ENCODE data around the gene IGSF21.

IGSF21 gene

DNA sequence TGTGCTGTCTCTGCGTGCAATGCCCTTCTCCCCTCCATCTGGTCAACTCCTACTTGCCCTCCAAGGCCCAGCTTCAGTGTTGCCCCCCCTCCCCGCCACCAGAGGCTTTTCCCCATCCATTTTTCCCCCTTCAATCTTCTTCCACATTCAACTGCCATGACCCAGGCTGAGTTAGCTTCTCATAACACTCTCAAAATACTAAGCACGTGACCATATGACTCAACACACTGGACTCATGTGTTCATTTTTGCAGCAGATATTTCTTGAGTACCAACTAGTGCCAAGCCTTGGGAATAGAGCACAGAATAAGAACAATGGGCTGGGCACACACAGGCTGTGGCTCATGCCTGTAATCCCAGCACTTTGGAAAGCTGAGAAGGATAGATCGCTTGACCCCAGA is 132.1 kb downstream of the IGSF21 start:
- ATAC-seq, result no peak
- no peak for TF ChIP-seq SNAI2 (CRISPR knock-in tag; IDR thresholded peaks at IDR 0.05)
- no peak for TF ChIP-seq OSR1 (CRISPR knock-in tag; IDR thresholded peaks at IDR 0.05)
- TF ChIP-seq, protein P1, sequence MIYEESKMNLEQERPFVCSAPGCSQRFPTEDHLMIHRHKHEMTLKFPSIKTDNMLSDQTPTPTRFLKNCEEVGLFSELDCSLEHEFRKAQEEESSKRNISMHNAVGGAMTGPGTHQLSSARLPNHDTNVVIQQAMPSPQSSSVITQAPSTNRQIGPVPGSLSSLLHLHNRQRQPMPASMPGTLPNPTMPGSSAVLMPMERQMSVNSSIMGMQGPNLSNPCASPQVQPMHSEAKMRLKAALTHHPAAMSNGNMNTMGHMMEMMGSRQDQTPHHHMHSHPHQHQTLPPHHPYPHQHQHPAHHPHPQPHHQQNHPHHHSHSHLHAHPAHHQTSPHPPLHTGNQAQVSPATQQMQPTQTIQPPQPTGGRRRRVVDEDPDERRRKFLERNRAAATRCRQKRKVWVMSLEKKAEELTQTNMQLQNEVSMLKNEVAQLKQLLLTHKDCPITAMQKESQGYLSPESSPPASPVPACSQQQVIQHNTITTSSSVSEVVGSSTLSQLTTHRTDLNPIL (CRISPR knock-in tag; IDR thresholded peaks at IDR 0.05; ENCODE audit: low read depth), result no peak
- TF ChIP-seq, protein P2, sequence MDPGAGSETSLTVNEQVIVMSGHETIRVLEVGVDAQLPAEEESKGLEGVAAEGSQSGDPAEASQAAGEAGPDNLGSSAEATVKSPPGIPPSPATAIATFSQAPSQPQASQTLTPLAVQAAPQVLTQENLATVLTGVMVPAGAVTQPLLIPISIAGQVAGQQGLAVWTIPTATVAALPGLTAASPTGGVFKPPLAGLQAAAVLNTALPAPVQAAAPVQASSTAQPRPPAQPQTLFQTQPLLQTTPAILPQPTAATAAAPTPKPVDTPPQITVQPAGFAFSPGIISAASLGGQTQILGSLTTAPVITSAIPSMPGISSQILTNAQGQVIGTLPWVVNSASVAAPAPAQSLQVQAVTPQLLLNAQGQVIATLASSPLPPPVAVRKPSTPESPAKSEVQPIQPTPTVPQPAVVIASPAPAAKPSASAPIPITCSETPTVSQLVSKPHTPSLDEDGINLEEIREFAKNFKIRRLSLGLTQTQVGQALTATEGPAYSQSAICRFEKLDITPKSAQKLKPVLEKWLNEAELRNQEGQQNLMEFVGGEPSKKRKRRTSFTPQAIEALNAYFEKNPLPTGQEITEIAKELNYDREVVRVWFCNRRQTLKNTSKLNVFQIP (CRISPR knock-in tag; IDR thresholded peaks at IDR 0.05; ENCODE audit: borderline replicate concordance, low read depth), result no peak
- TF ChIP-seq, protein P3, sequence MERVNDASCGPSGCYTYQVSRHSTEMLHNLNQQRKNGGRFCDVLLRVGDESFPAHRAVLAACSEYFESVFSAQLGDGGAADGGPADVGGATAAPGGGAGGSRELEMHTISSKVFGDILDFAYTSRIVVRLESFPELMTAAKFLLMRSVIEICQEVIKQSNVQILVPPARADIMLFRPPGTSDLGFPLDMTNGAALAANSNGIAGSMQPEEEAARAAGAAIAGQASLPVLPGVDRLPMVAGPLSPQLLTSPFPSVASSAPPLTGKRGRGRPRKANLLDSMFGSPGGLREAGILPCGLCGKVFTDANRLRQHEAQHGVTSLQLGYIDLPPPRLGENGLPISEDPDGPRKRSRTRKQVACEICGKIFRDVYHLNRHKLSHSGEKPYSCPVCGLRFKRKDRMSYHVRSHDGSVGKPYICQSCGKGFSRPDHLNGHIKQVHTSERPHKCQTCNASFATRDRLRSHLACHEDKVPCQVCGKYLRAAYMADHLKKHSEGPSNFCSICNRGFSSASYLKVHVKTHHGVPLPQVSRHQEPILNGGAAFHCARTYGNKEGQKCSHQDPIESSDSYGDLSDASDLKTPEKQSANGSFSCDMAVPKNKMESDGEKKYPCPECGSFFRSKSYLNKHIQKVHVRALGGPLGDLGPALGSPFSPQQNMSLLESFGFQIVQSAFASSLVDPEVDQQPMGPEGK (CRISPR knock-in tag; IDR thresholded peaks at IDR 0.05; ENCODE audit: borderline replicate concordance), result no peak
- TF ChIP-seq ZNF8 (CRISPR knock-in tag; IDR thresholded peaks at IDR 0.05), result no peak
- no peak for TF ChIP-seq ARNTL (CRISPR knock-in tag; IDR thresholded peaks at IDR 0.05; ENCODE audit: borderline replicate concordance, low read depth)
- no peak for TF ChIP-seq TOX (CRISPR knock-in tag; IDR thresholded peaks at IDR 0.05; ENCODE audit: borderline replicate concordance)
- TF ChIP-seq ZNF565 (CRISPR knock-in tag; conservative IDR thresholded peaks at IDR 0.05; ENCODE audit: low read depth), result no peak
- TF ChIP-seq, protein P4, sequence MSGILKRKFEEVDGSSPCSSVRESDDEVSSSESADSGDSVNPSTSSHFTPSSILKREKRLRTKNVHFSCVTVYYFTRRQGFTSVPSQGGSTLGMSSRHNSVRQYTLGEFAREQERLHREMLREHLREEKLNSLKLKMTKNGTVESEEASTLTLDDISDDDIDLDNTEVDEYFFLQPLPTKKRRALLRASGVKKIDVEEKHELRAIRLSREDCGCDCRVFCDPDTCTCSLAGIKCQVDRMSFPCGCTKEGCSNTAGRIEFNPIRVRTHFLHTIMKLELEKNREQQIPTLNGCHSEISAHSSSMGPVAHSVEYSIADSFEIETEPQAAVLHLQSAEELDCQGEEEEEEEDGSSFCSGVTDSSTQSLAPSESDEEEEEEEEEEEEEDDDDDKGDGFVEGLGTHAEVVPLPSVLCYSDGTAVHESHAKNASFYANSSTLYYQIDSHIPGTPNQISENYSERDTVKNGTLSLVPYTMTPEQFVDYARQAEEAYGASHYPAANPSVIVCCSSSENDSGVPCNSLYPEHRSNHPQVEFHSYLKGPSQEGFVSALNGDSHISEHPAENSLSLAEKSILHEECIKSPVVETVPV (CRISPR knock-in tag; IDR thresholded peaks at IDR 0.05), result no peak

DNA sequence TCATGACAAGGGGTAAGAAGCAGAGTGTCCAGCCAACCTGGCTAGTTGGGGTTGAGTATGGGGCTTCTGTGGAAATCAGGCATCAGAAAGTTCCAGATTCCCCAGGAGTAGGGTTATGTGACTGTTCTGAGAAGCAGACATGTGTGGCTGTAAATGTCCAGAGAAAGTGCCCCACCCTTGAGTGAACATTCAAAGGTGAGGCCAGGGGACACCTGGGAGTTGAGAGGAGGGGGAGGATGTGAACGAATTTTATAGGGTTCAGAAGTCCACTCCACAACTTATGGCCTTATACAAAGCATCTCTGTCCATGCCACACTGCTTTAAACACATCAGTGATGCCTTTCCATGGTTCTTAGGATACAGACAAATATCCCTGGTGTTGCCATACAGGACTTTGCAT is 133.3 kb downstream of the IGSF21 start:
- TF ChIP-seq ESRRG (CRISPR knock-in tag; IDR thresholded peaks at IDR 0.05) (no peak), BACH2 (CRISPR knock-in tag; IDR thresholded peaks at IDR 0.05; ENCODE audit: borderline replicate concordance) (no peak), CSDC2 (CRISPR knock-in tag; IDR thresholded peaks at IDR 0.05) (no peak), ISL1 (CRISPR knock-in tag; IDR thresholded peaks at IDR 0.05) (no peak), TCF4 (CRISPR knock-in tag; IDR thresholded peaks at IDR 0.05; ENCODE audit: borderline replicate concordance) (no peak), TOX (CRISPR knock-in tag; IDR thresholded peaks at IDR 0.05; ENCODE audit: borderline replicate concordance) (no peak), RARB (CRISPR knock-in tag; IDR thresholded peaks at IDR 0.05) (no peak), PPARA (CRISPR knock-in tag; IDR thresholded peaks at IDR 0.05; ENCODE audit: borderline replicate concordance) (no peak), ZC3H10 (CRISPR knock-in tag; IDR thresholded peaks at IDR 0.05) (no peak), ZFP3 (CRISPR knock-in tag; IDR thresholded peaks at IDR 0.05) (no peak)
- TF ChIP-seq, protein P4 (CRISPR knock-in tag; IDR thresholded peaks at IDR 0.05), result no peak
- TF ChIP-seq, protein P3 (CRISPR knock-in tag; IDR thresholded peaks at IDR 0.05; ENCODE audit: borderline replicate concordance), result no peak
- TF ChIP-seq, protein P1 (CRISPR knock-in tag; IDR thresholded peaks at IDR 0.05; ENCODE audit: low read depth), result no peak
- ATAC-seq, result no peak

All from SK-N-SH treated with all-trans-retinoic acid at 6 μM for 48 hours (cell line).